Keratinocyte (primary cell): ENCODE results near the gene DDA1.

Experiments used
- EZH2 ChIP-seq: IDR thresholded peaks from one replicate; pipeline ENCODE4 v1.6.1; 2012; ENCODE audit warnings: inconsistent platforms, mild to moderate bottlenecking, low read length, moderate library complexity
- TF ChIP-seq, protein P1 (sequence below), 3 experiments: IDR thresholded peaks in 1 of 3; conservative IDR thresholded peaks in 1 of 3; optimal IDR thresholded peaks in 1 of 3; 2 replicates in 2 of 3; 3 replicates in 1 of 3; pipeline versions ENCODE3 to v1.5.1; 2011; ENCODE audit warnings: low read length in 3 of 3, mild to moderate bottlenecking in 3 of 3, moderate library complexity in 2 of 3, control low read depth in 1 of 3, inconsistent platforms in 1 of 3; ENCODE audit not compliant: insufficient read depth in 2 of 3; ENCODE audit errors: extremely low read depth in 1 of 3

DNA sequence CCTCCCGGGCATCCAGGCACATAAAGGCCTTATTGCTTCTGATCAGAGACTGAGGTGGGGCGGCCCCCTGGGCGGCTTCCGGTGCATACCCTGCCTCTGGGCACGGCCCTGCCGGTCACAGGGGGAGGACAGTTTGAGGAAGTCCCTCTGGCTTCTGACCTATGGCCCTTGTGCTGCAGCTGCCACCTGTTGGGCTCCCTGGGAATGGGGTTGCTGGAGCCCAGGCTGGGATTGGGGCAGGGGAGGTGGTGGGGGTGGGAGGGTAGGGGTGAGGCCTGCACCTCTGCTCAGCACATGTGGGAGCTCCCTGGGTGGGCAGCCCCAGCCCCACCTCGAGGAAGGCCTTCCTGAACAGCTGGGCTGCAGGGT lies 14.6 kb downstream of the DDA1 start:
- TF ChIP-seq, protein P1, sequence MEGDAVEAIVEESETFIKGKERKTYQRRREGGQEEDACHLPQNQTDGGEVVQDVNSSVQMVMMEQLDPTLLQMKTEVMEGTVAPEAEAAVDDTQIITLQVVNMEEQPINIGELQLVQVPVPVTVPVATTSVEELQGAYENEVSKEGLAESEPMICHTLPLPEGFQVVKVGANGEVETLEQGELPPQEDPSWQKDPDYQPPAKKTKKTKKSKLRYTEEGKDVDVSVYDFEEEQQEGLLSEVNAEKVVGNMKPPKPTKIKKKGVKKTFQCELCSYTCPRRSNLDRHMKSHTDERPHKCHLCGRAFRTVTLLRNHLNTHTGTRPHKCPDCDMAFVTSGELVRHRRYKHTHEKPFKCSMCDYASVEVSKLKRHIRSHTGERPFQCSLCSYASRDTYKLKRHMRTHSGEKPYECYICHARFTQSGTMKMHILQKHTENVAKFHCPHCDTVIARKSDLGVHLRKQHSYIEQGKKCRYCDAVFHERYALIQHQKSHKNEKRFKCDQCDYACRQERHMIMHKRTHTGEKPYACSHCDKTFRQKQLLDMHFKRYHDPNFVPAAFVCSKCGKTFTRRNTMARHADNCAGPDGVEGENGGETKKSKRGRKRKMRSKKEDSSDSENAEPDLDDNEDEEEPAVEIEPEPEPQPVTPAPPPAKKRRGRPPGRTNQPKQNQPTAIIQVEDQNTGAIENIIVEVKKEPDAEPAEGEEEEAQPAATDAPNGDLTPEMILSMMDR (optimal IDR thresholded peaks at IDR 0.05 in 1 of 3, IDR thresholded peaks at IDR 0.05 in 1 of 3, conservative IDR thresholded peaks at IDR 0.05 in 1 of 3; ENCODE audit: extremely low read depth in 1 of 3, insufficient read depth in 2 of 3, low read length in 3 of 3), result no peak
- no peak for TF ChIP-seq EZH2
